NCI-H446 (cell line): ENCODE results near the gene ZNF813.
"Not testable (repeated sequence)": the region's sequence is repeated elsewhere in the genome, so short reads cannot be mapped to it uniquely, and the experiment has no call there.

Experiments
- DNase-seq, 2 experiments: peaks; one replicate each; lab custom pipeline; 2025; lab: John Stamatoyannopoulos, UW

Gene ZNF813

DNA sequence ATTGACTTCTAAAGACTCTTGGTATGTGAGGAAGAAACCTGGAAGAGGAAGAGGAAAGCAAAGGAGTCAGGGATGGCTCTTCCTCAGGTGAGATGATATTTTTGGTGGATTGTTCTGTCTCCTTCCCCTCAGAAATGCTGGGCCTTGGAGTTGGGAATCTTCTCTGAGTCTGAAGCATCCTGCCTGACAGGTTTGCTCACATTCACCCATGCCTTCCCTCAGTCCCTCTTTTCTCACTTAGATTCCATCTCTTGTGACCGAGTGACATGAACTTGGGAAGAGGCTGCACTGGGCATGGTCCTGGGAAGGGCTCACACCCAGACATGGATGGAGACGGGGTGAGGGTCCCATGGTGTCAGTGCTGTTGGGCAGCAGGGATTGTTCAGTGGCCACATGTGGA lies 16.2 kb downstream of the ZNF813 start:
- DNase-seq, result not testable (repeated sequence)

DNA sequence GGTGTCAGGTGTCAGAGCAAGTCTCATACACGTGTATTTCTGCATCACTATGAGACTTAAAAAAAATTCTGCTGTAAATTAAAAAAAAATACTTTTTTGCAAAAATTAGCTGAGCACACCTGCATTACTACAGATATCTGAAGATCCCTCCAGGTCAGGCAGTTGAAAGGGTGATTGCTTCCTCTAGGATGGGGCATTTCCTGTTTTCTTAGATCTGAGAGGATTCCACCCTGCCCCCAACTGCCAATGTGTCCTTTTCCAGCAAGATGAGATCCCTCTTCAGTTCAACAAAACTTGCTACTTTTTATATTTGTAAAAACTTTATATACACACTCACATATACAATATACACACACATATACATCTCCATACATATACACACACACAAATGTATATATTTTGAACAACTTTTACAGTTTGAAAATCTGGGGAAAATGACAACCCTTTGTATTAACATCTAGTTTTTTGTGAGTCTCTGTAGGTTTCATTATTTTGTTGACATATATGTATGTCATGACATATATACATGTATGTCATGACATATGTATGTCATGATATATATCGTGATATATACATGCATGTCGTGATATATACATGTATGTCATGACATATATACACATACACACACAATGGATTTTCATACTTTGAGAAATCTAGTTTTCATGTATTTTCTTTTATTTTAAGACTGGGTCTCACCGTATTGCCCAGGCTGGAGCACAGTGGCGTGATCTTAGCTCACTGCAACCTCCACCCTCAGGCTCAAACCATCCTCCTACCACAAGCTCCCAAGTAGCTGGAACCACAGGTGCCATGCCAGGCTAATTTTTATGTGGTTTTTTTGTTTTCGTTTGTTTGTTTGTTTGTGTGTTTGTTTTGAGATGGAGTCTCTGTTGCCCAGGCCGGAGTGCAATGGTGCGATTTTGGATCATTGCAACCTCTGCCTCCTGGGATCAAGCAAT lies 17.8 kb downstream of the ZNF813 start:
- no peak for DNase-seq

DNA sequence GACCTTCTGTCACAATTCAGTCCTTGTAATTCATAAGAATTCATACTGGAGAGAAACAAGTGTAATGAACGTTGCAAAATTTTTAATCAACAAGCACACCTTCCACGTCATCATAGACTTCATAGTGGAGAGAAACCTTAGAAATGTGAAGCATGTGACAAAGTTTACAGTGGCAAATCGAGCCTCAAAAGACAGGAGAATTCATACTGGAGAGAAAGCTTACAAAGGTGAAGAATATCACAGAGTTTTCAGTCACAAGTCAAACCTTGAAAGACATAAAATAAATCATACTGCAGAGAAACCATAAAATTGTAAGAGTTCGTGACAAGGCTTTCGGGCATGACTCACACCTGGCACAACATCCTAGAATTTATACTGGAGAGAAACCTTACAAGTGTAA lies 24.6 kb downstream of the ZNF813 start:
- DNase-seq, result no peak

DNA sequence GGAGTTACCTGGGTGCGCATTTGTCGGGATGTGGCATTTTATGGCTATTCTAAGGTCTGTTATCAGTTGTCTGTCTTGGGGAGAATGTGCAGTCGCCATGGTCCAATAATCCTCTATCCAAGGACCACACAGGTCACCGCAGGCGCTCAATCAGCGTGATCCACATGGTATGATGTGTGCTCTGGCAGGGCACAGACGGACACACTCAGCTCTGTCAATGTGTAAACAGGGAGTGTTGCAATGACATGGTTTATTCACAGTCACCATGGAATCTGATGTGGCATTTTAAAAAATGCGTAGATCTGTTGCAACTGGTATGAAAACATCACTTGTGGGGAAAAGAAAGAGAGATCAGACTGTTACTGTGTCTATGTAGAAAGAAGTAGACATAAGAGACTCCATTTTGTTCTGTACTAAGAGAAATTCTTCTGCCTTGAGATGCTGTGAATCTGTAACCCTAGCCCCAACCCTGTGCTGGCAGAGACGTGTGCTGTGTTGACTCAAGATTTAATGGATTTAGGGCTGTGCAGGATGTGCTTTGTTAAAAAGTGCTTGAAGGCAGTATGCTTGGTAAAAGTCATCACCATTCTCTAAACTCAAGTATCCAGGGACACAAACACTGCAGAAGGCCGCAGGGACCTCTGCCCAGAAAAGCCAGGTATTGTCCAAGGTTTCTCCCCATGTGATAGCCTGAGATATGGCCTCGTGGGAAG lies 29.9 kb downstream of the ZNF813 start:
- not testable (repeated sequence) for DNase-seq

DNA sequence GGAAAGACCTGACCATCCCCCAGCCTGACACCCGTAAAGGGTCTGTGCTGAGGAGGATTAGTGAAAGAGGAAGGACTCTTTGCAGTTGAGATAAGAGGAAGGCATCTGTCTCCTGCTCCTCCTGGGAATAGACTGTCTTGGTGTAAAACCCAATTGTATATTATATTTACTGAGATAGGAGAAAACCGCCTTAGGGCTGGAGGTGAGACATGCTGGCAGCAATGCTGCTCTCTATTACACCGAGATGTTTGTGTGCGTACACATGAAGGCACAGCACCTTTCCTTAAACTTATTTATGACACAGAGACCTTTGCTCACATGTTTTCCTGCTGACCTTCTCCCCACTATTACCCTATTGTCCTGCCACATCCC lies 30.5 kb downstream of the ZNF813 start:
- DNase-seq, result not testable (repeated sequence)

DNA sequence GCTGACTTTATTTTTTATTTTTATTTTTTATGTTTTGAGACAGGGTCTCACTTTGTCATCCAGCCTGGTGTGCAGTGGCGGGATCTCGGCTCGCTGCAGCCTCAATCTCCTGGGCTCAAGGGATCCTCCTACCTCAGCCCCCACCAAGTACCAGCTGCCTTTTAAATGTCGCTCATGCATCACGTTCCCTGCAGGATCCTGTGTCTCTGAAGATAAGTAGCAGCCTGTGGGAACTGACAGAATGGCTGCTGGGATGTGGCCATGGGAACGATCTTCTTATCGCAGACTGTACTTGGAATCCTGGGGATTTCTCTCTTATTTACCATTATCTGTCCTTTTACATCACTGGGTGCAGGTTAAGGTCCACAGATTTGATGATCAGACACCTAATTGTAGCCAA lies 35.6 kb downstream of the ZNF813 start:
- DNase-seq, result not testable (repeated sequence)

DNA sequence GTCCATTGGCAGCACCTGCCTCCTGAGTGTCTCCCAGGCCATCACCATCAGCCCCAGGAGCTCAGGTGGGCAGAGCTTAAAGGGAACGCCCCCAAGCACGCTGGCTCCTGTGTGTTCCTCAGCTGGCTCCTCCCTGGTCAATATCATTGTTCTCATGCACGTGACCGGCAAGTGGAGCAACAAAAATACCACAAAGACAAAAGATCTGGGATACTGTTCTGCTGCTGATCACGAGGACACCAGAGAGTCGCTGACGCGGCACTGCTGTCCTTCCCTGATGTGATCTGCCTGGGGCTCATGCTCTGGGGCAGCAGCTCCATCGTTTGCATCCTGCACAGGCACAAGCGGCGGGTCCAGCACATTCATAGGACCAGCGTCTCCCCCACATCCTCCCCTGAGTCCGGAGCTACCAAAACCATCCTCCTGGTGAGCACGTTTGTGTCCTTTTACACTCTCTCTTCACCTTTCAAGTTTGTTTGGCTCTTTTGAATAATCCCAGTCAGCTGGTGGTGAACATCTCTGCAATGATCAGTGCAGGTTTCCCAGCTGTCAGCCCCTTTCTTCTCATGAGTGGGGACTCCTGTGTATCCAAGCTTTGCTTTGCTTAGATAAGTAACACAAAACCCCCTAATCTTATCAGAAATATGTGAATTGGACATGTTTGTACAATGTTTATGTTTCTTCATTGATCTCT lies 36.3 kb downstream of the ZNF813 start:
- not testable (repeated sequence) for DNase-seq

DNA sequence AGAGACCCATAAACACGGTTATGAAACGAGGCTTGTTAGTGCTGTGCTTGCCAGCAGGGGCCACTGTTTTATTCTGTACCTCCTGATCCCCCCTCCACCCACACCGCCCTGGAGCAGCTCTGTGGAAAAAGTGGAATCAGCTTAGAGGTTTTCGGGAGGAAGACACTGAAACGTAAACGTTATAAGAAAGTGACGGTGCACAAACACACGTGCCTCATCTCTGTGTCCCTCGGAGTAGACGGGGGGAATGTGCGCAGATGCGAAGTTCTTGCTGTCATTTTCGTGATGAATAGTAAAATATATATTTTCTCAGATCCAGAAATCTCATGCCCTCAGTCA lies 36.8 kb downstream of the ZNF813 start:
- DNase-seq, result not testable (repeated sequence)

DNA sequence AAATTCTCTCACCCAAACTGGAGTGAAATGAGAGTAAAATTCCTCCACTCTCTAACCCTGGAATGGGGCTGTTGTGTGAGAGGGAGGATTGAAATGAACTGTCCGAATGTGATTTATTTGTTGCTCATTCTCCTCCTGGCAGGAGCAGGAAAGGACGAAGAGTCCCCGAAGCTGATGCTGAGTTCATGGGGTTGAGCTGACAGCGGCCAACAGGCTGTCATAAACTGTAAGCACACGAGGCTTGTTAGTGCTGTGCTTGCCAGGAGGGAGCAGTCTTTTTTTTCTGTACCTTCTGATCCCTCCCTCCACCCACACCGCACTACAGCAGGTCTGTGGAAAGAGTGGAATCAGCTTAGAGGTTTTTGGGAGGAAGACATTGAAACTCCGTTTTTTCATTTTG lies 37.4 kb downstream of the ZNF813 start:
- no peak for DNase-seq

DNA sequence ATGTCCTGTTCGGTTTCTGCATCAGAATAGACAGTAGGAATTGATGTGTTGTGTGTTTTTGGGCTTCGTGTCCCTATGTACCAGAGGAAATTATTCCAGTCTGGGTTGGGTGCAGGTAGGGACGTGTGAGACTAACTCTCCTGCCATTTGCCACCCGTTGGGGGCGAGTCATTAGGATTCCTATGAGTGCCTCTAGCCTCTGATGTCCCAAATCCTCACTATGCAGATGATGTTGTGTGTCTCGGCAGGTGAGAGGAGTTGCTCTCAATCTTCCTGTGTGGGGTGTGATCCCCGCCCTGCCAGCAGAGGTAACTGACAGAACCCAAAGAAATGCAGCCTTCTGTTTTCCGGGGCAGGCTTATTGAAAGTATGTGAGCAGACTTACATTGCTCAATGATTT lies 39.2 kb downstream of the ZNF813 start:
- DNase-seq, result no peak

DNA sequence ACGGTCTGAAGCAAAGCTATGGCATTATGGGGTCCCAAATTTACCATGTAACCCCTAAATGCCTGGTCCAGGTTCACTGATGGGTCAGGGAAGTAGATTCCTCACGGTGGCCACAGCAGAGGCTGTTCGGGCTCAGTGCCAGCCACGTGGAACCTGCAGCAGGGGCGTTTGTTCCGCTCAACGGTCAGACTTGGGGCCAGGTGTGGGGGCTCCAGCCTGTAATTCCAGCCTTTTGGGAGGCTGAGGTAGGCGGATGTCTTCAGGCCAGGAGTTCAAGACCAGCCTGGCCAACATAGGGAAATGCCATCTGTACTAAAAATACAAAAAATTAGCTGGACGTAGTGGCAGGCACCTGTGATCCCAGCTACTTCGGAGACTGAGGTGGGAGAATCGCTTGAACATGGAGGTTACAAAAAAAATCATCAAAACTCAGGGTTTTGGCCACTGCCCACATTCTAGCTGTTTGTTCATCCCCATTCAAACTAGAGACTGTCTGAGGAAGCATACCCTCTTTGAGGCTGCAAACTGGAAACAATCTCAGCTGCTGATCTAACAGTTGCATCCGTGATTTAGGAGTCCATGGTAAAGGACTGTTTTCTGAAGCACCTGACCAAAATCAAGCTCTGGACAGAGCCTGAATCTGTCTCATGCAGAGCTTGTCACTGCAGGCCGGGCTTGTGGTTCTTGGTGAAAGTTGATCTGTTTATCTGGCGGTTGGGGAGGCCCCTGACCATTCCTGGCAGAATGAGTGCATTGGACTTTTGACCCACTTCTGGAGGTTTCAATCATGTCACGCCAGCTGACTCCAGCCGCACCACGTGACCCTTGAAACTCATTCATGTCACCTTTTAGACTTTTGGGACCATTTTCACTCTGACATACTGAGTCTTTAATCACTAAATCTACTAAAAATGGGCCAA lies 40.2 kb downstream of the ZNF813 start:
- DNase-seq, result no peak

DNA sequence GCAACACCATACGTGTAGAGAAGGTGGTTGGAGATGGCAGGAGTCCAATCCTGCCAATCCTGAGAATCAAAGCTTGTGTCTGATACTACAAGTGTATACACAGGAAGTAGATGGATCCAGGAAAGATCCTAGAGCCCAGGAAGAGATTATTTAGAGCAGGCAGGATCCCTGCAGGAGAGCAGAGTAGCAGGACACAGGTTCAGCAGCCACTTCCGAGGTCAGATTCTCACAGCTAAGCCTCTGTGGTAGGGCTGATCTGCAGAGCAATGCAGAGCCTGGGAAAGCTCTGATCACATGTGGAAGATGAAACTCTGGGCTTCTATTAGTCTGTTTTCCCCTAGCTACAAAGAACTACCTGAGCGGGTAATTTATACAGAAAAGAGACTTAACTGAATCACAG lies 41.9 kb downstream of the ZNF813 start:
- no peak for DNase-seq

DNA sequence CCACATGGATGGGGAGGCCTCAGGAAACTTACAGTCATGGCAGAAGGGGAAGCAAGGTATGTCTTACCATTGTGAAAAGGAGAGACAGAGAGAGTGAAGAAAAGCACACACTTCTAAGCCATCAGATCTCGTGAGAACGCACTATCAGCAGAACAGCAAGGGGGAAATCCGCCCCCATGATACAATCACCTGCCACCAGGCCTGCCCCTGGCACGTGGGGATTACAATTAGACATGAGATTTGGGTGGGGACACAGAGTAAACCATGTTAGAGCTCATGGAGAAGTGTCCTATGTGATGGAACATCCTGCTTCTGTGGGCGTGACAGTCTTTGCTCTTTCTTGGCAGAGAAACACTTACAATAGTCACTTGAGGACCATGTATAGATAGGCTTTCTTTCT lies 42.3 kb downstream of the ZNF813 start:
- no peak for DNase-seq

DNA sequence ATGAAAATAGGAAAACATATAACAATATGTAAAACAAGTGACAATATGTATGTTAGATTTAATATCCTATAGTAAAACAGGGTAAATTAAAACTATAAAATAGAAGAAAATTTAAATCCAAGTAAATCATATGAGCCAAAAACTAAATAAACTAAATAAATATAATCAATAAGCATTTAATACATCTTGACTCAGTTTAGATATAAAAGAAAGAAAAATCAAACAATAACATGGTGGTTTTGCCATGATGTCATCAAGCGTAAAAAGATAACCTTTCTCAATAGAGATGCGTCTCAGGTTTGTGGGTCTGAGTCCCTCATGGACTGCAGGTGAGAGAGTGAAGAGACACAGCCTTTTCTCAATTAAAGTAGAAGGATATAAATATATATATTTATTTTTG lies 43.8 kb downstream of the ZNF813 start:
- DNase-seq, result no peak

DNA sequence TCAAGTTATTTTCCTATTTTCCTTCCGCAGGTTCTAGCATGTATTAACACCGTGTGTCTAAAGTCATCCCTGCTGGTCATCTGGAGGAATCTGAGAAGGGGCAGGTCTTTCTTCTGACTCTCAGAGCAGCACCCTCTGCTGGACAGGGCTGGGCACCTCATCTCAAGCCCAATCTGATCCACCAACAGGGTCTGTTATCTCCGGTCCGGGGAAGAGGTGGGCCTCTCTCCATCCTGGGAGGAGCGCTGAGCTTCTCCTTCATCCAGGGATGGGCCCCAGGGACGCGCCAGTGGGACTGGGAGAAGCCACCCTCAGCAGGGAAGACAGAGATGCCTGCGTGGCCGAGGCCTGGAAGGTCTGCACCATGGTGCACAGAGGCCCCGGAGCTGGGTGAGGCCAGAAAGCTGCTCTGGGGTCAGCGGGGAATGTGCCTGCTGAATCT lies 44.4 kb downstream of the ZNF813 start:
- DNase-seq, result no peak

DNA sequence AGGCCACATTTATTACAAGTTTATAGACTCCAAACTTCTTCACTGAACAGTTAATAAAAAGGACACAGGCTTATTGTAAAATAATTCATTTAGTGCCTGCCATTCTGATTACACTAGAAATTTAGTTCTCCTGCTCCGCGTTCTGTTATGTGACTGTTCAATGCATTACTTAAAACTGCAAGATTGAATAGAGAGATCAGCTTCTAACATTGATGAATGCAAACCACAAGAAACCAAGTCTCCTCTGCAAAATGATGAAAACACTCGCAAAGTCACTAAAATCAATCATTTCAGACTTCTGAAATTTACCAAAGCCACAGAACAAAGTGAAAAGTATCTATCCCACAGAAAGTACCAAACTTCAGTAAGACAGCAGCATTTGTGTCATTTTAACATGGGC lies 47.5 kb downstream of the ZNF813 start:
- DNase-seq, result not testable (repeated sequence)

DNA sequence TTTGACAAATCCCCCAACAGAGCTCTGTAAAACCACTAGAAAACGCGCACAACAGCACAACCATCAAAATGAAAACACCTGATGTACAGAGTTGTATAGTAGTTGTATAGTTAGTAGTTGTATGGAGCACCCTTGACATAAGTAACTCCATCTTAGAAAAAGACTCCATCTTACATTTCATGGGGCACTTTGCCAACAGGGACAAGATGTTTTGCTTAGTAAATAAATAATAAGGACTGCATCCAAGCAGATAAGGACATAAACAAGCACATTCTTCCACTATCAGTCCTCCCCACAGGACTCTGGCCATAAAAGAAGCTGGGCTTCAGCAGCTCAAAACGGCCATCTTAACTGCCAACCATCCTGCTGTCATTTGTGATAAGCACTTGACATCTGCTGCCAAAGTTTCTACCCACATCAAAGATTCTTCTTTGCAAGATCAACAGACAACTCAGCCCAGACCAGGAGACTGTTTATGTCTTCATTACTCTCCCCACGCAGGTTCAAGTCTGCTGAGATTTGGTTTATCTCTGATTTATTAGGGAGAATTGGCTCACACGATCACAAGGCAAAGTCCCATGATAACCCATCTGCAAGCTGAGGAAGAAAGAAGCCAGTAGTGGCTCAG lies 49.7 kb downstream of the ZNF813 start:
- DNase-seq, result no peak

DNA sequence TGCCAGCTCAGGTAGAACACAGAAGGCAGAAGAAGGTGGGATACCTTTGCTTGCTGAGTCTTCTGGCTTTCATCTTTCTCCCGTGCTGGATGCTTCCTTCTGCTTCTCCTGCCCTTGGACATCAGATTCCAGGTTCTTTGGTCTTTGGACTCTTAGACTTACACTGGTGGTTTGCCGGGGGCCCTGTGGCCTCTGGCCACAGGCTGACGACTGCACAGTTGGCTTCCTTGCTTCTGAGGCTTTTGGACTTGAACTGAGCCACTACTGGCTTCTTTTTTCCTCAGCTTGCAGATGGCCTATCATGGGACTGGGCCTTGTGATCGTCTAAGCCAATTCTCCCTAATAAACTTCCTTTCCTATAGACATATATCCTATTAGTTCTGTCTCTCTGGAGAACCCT lies 50.6 kb downstream of the ZNF813 start:
- no peak for DNase-seq

DNA sequence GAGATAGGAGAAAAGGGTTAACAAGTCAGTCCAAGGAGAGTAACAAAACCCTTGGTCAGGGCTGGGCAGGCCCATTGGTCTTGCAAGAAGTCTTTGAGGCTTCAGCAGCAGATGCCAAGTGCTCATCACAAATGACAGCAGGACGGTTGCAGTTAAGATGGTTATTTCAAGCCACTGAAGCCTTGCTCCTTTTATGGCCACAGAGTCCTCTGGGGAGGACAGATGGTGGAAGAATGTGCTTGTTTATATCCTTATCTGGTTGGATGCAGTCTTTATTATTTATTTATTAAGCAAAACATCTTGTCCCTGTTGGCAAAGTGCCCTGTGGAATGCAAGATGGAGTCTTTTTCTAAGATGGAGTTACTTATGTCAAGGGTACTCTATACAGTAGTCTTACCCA lies 51.2 kb downstream of the ZNF813 start:
- DNase-seq, result no peak

DNA sequence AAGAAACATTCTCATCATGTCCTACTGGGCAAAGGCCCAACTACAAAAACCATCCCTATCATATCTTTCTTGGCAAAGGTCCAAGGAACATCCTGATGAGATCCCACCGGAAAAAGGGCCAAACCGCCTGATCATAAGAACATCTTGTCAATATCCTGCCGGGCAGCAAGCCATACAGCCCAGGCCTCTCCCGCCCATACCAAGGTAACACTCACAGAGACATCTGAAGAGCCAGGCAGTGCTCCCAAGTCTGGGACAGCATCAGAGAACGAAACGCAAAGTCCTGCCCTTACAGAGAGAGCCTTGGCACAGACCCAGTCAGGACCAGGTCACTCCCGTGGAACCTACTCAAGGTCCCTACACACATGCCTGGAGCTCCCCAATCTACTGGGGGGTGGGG lies 51.9 kb downstream of the ZNF813 start:
- DNase-seq, result no peak

DNA sequence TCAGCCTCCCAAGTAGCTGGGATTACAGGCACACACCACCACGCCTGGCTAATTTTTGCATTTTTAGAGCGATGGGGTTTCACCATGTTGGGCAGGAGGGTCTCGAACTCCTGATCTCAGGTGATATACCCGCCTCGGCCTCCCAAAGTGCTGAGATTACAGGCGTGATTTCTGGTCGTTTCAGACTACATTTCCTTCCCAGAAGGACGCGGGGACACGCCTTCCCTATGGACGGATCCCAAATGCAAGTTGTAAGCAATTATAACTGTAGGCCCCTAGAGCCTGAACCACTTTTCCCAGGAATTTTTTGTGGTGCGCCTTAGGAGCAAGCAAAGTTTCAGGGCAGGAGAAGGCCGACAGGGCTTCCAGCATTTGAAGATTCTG lies 52.6 kb downstream of the ZNF813 start:
- no peak for DNase-seq
